Prostate gland (tissue), 2 donors: Measurements from ENCODE around the gene PDE10A. TPM values are rescaled to one million over a fixed set of nuclear protein-coding genes. Genes with fewer than 3 reads are reported as not detected.

Experiments
- DNase-seq: peaks from one replicate; pipeline ENCODE4 v3.0.0-alpha.2; 2019; ENCODE audit warnings: low spot score
- H3K27ac ChIP-seq, 2 donors: fragments of 200-600 bp; sonication (generic); 2 replicates each; pipeline ENCODE4 v1.5.1; 2017 to 2019
- H3K27me3 ChIP-seq: fragments of 200-600 bp; sonication (generic); replicated peaks from 2 replicates; pipeline ENCODE4 v1.5.1; 2019; ENCODE audit not compliant: insufficient read depth
- H3K36me3 ChIP-seq, 2 donors: fragments of 200-600 bp; sonication (generic); 1 replicate in 1 of 2; 2 replicates in 1 of 2; pipeline versions ENCODE4 v1.5.1 to v1.8.1; 2017 to 2019
- H3K4me1 ChIP-seq: fragments of 200-600 bp; sonication (generic); replicated peaks from 2 replicates; pipeline ENCODE4 v1.5.1; 2019
- H3K4me3 ChIP-seq, 2 donors: fragments of 200-600 bp; sonication (generic); 2 replicates each; pipeline ENCODE4 v1.5.1; 2017 to 2019
- H3K9me3 ChIP-seq: fragments of 200-600 bp; sonication (generic); 2 replicates; pipeline ENCODE4 v1.5.1; 2017
- CTCF ChIP-seq, 4 experiments: fragments of 200-600 bp in 2 of 4; fragments of 450-650 bp in 2 of 4; sonication (generic) in 2 of 4; IDR thresholded peaks; 1 replicate in 3 of 4; 2 replicates in 1 of 4; pipeline ENCODE4 v1.5.1; 2016 to 2019; ENCODE audit warnings: antibody characterized with exemption in 4 of 4, mild to moderate bottlenecking in 2 of 4, moderate library complexity in 2 of 4
- POLR2A ChIP-seq: fragments of 450-650 bp; IDR thresholded peaks from one replicate; pipeline ENCODE4 v1.6.1; 2016; ENCODE audit warnings: antibody characterized with exemption, mild to moderate bottlenecking
- POLR2AphosphoS5 ChIP-seq: sonication (generic); formaldehyde crosslinking; IDR thresholded peaks from one replicate; pipeline ENCODE4 v1.6.1; 2017; ENCODE audit warnings: antibody characterized with exemption
- WGBS: methylation state at CpG from one replicate; pipeline ENCODE4 v1.1.5; 2018; 5-methylcytosine and 5-hydroxymethylcytosine counted together
- intact Hi-C: fragments of 100-400 bp; cut with DNase I; formaldehyde crosslinking; loops from one replicate; pipeline ENCODE4 v1.14.2; 2022
- total RNA-seq, 2 donors: library from RNA; depleted of rRNA; stranded (reverse); fragments of >200 nt; gene quantifications; one replicate each; pipeline ENCODE4 v1.1.0, GENCODE V29; 2016

PDE10A gene
- total RNA-seq, 2 donors from 2014 or later = 9.6 to 13.5 TPM

- TF ChIP-seq CTCF (IDR thresholded peaks at IDR 0.05) (no peak), POLR2AphosphoS5 (no peak), POLR2A (no peak)
- no peak for DNase-seq
- Histone ChIP-seq H3K27me3 (no peaks in the 10 kb centered on the region), H3K4me1 (peaks cover 8% of the 10 kb centered on the region), H3K9me3 (no peaks in the 10 kb centered on the region), H3K27ac (no peak overlapping the region), H3K4me3 (no peak overlapping the region), H3K36me3 (no peaks in the 10 kb centered on the region)
- intact Hi-C loops = no loop called here
- 84% methylated on average over 8 of the region's 8 CpGs for WGBS
Measured at GRCh38 chr6:165656581-165657324, 6.3 kb downstream of the PDE10A start.

GRCh38 chr6:165655191-165655590, 7.8 kb downstream of the PDE10A start:
- WGBS = 94% methylated on average over 11 of the region's 11 CpGs
- Histone ChIP-seq H3K27me3 (no peaks in the 10 kb centered on the region), H3K36me3 (no peaks in the 10 kb centered on the region), H3K4me3 (no peak overlapping the region), H3K27ac (no peak overlapping the region), H3K4me1 (peaks cover 8% of the 10 kb centered on the region), H3K9me3 (no peaks in the 10 kb centered on the region)
- intact Hi-C loops = no loop called here
- no peak for DNase-seq
- no peak for TF ChIP-seq CTCF (IDR thresholded peaks at IDR 0.05)

GRCh38 chr6:165654144-165654543, 8.9 kb downstream of the PDE10A start:
- no peak for TF ChIP-seq CTCF (IDR thresholded peaks at IDR 0.05)
- TF ChIP-seq POLR2AphosphoS5 = no peak
- H3K27ac ChIP-seq = no peak overlapping the region
- no peaks in the 10 kb centered on the region for H3K9me3 ChIP-seq
- intact Hi-C loops = no loop called here
- WGBS = 86% methylated on average over 9 of the region's 9 CpGs
- H3K27me3 ChIP-seq = no peaks in the 10 kb centered on the region
- no peak overlapping the region for H3K4me3 ChIP-seq
- peaks cover 8% of the 10 kb centered on the region for H3K4me1 ChIP-seq
- DNase-seq = no peak
- H3K36me3 ChIP-seq = no peaks in the 10 kb centered on the region

GRCh38 chr6:165653607-165654006, 9.4 kb downstream of the PDE10A start:
- intact Hi-C loops = no loop called here
- no peak for TF ChIP-seq POLR2AphosphoS5
- no peak for TF ChIP-seq POLR2A
- H3K4me3 ChIP-seq = no peak overlapping the region
- DNase-seq = no peak
- no peaks in the 10 kb centered on the region for H3K9me3 ChIP-seq
- WGBS = 87% methylated on average over 11 of the region's 11 CpGs
- no peaks in the 10 kb centered on the region for H3K27me3 ChIP-seq
- H3K36me3 ChIP-seq = no peaks in the 10 kb centered on the region
- no peak overlapping the region for H3K27ac ChIP-seq
- peaks cover 8% of the 10 kb centered on the region for H3K4me1 ChIP-seq

GRCh38 chr6:165653196-165653595, 9.8 kb downstream of the PDE10A start:
- intact Hi-C loops = no loop called here
- H3K27ac ChIP-seq = no peak overlapping the region
- no peak for DNase-seq
- WGBS = 78% methylated on average over 9 of the region's 9 CpGs
- no peaks in the 10 kb centered on the region for H3K27me3 ChIP-seq
- no peaks in the 10 kb centered on the region for H3K36me3 ChIP-seq
- H3K9me3 ChIP-seq = no peaks in the 10 kb centered on the region
- H3K4me3 ChIP-seq = no peak overlapping the region
- peaks cover 7% of the 10 kb centered on the region for H3K4me1 ChIP-seq
- no peak for TF ChIP-seq CTCF (IDR thresholded peaks at IDR 0.05)
- TF ChIP-seq POLR2A = no peak
- no peak for TF ChIP-seq POLR2AphosphoS5
